NCI-H1105 treated with DMSO at 0.1 percent for 48 hours (cell line): Measurements from ENCODE around the gene ERC2.

Experiments
- DNase-seq: peaks from one replicate; lab custom pipeline; 2025; lab: John Stamatoyannopoulos, UW

Gene ERC2

DNA sequence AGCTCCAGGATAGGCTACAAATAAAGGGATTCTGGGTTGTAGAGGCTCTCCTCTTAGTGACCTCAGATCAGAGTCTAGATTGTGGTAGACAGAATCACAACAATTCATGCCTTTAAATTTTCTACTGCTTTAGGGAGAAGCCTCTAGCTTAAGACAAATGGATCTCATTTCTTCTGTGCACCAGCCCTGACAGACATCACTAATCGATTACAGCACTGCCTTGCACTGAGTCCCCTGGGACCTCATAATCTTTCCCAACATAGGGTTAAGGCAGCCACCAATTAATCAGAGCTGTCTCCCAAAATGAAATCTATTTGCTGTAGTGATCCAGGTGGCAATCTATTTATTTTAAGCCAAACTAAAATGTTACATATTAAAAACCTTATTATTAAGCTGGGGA is 544.6 kb downstream of the ERC2 start:
- no peak for DNase-seq

GRCh38 chr3:55923207-55923606 is 545.1 kb downstream of the ERC2 start:
- DNase-seq = no peak

GRCh38 chr3:55912880-55913279 is 555.4 kb downstream of the ERC2 start:
- DNase-seq = no peak

- DNase-seq = no peak
These were observed 557.0 kb downstream of the ERC2 start for GRCh38 chr3:55911266-55911665.

DNA sequence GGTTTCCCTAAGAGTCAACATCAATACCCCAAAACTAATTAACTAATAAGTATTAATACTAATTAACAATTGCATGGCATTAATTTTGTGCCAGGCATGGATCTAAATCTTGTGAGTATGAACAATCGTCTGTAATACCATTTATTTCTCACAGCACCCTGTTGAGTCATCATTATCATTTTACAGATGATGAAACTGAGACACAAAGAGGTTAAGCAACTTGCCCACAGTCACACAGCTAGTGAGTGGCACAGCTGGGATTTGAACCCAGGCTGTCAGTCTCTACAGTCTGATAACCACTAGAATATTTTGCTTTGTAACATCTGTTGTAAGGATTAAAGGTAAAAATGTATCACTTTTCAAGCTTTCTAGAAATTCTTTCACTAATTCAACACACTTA is 557.7 kb downstream of the ERC2 start:
- no peak for DNase-seq

- no peak for DNase-seq
These were observed 558.9 kb downstream of the ERC2 start for GRCh38 chr3:55909373-55909772.

DNA sequence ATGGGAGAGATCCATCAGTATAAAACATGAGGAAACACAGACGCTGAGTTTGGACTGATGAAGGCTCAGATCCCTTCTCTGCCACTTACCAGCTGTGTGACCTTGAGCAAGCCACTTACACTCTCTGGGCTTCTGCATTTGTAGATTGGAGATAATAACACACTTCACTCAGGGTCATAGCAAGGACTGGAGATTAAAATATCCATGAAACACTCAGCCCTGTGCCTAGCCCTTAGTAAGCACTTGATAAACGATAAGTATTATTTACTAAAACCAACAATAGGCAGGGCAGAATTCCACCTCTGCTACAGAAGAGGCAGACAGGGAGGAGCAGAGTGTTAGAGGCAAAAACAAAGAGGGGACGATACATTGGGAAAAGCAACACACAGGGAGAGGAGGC is 560.7 kb downstream of the ERC2 start:
- DNase-seq = no peak

GRCh38 chr3:55906896-55907295 is 561.4 kb downstream of the ERC2 start:
- DNase-seq = no peak

DNA sequence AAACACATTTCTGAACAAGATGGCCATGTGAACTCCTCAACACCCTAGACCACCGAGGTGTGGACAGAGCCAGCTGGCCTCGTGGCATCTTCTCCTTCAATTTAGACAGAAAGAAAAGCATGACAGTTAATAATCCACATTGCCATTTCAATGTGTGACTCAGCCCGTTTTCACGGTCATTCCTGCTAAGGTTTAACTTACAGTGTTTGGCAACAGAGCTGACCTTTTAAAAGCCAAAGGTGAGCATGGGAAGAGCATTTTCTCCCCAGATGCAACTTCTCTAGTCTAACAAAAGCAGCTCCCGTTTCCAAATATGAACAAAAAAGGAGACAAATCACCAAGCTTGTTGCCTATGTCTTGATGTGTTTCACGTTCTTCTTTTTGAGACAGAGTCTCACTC is 563.6 kb downstream of the ERC2 start:
- no peak for DNase-seq

DNA sequence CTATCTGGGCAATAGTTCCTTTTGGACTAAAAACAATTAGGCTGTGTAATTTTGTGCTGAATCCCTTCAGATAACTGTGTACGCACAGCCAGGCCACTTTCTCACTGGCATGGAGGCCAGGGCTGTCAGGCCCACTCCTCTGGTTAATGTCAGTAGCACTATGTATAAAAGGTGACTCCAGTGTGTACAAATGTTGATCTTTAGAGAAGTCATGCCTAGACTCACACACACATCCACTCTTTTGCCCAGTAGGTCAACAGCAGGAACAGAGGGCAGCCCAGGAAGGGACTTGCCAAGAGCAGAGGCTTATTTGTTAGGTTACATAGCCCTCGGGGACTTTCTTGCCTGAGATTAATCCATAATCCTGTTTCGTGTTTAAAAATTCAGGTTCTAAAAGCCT is 564.6 kb downstream of the ERC2 start:
- DNase-seq = no peak

DNA sequence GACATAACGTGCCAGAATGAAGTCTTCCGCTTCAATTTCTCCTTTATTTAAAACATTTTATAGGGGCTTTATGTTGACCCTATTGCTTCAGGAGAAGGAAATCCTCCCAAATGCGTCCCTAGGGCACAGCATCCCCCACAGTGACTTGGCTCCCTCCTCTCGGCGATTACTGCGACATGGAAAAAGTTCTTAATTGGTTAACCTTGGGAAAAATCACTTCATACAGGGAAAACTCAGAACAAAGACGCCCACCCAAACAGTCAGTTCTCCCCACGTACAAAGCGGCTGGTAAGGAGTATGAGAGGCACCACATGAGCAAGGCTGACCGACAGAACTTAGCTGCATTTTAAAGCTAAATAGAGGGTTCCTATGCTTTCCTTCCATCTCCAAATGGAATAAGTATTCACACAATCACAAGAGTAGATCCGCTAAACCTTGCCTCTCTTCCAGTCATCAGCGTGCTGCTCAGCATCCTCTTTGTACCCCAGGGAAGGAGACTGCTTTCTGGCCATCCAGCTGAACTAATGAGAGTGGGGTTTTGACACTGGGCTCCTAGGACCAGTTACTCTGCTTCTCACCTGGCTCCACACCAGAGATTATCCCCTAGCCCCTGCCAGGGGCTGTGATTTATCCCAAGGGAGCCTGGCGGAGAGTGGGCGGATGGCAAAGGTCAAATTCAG is 565.9 kb downstream of the ERC2 start:
- DNase-seq = no peak

- DNase-seq = no peak
These were observed 568.4 kb downstream of the ERC2 start for GRCh38 chr3:55899887-55900286.

DNA sequence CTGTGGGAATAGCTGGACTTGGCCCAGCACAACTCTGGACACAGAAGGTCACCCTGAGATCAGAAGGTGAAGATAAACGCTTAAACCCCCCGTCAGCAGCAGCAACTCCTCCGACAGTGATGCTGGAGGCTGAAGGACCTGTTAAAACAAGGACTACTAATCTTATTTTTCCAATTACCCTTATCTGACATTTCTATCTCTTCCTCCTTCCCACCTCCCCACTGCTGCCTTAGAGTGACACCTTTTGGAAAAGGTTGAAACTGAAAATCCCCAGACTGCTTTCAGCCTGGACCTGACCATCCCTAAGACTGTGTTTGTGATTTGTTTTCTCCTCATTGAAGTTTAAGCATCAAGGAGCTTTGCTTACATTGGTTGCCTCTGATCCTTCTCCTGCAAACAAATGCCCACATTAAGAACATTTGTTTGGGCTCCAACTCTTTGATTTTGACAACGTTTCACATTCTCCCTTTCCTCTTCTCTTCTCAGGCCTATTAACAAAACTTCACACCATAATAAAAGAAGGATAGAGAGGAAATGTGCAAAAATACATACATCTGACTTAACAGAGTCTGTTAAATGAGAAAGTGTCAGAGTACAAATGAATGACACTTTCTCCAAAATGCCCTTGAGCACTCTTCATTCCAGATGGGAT is 570.6 kb downstream of the ERC2 start:
- peak; percentile 8 for DNase-seq

- DNase-seq = no peak
These were observed 572.2 kb downstream of the ERC2 start for GRCh38 chr3:55895897-55896566.

DNA sequence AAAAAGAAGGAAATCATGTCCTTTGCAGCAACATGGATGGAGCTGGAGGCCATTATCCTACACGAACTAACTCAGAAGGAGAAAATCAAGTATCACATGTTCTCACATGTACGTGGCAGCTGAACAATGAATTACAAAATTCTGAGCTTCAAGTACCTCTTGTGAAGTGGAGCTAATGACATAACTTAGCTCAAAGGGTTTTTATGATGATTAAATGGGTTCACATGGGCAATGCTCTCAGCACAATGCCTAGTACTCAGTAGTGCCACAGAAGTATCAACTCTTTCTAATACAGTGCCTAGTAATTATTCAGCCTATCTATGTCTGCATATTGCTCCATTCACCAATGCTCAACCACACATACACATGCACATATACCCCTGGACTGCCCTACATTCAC is 573.7 kb downstream of the ERC2 start:
- peak; percentile 72 for DNase-seq

GRCh38 chr3:55893045-55893664 is 575.1 kb downstream of the ERC2 start:
- no peak for DNase-seq

GRCh38 chr3:55891106-55891505 is 577.2 kb downstream of the ERC2 start:
- DNase-seq = no peak

GRCh38 chr3:55888282-55888885 is 579.9 kb downstream of the ERC2 start:
- DNase-seq = no peak

- peak; percentile 37 for DNase-seq
These were observed 582.5 kb downstream of the ERC2 start for GRCh38 chr3:55885721-55886120.

DNA sequence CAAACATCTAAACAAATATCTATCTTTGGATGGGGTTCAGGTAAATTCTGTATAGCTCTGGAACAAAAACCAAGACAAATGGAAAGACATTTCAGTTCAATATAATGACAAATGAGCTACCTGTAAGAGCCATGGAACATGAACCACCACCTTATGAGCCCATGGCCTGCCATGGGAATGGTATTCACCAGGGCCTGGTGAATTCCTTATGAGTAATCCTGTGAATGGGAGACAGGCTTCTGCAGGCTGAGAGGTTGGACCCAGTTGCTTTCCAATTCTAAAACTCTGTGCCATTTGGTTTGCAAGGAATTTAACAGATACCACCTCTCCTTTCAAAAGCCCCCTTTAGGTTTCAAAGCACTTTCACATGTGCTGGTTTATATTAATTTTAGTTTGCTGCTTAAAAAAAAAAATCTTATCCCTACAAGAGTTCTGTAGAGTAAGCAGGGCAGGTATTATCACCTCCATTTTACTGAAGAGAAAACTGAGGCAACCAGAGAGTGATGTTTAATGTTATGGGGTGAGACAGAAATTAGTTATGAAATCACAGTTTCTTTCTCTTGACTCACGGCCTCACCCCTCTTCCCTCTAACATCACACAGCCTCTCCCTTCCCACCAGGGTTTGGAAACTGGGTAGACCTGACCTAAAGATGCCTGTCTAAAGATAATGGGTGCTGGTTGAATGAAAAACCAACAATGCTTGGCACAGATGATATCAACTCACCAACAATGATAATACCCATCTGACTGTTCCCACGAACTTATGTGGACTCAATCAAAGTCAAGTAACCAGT is 583.6 kb downstream of the ERC2 start:
- DNase-seq = no peak

GRCh38 chr3:55884066-55884465 is 584.2 kb downstream of the ERC2 start:
- no peak for DNase-seq

- DNase-seq = no peak
These were observed 586.3 kb downstream of the ERC2 start for GRCh38 chr3:55882006-55882405.
